HG03139 (cell line): ENCODE data around the gene EPS15.
A peak's percentile ranks its signal among the peaks of the same experiment; 100 is the strongest.

Experiments used
- ATAC-seq: cut with Tn5 transposase; IDR thresholded peaks from one replicate; pipeline ENCODE4 v1.9.1; 2021; ENCODE audit not compliant: unreplicated experiment

The EPS15 gene

GRCh38 chr1:51515982-51516648, 3.0 kb downstream of the EPS15 start:
- no peak for ATAC-seq

GRCh38 chr1:51515312-51515960, 3.6 kb downstream of the EPS15 start:
- ATAC-seq, result no peak

- ATAC-seq, result no peak
Measured at GRCh38 chr1:51514733-51515132, 4.3 kb downstream of the EPS15 start.

GRCh38 chr1:51512606-51513005, 6.5 kb downstream of the EPS15 start:
- no peak for ATAC-seq

- ATAC-seq, result no peak
Measured at GRCh38 chr1:51512120-51512519, 6.9 kb downstream of the EPS15 start.

- no peak for ATAC-seq
Measured at GRCh38 chr1:51509773-51510172, 9.3 kb downstream of the EPS15 start.

GRCh38 chr1:51506537-51506936, 12.5 kb downstream of the EPS15 start:
- ATAC-seq, result no peak

- ATAC-seq, result no peak
Measured at GRCh38 chr1:51504806-51505525, 14.1 kb downstream of the EPS15 start.

- peak; percentile 65 for ATAC-seq
Measured at GRCh38 chr1:51501218-51501630, 17.8 kb downstream of the EPS15 start.

- ATAC-seq, result no peak
Measured at GRCh38 chr1:51499694-51500093, 19.4 kb downstream of the EPS15 start.

GRCh38 chr1:51498924-51499323, 20.1 kb downstream of the EPS15 start:
- ATAC-seq, result no peak

- ATAC-seq, result no peak
Measured at GRCh38 chr1:51497340-51497739, 21.7 kb downstream of the EPS15 start.

- ATAC-seq, result no peak
Measured at GRCh38 chr1:51494138-51494830, 24.8 kb downstream of the EPS15 start.

GRCh38 chr1:51491166-51491981, 27.7 kb downstream of the EPS15 start:
- no peak for ATAC-seq

GRCh38 chr1:51489472-51489871, 29.6 kb downstream of the EPS15 start:
- no peak for ATAC-seq

- no peak for ATAC-seq
Measured at GRCh38 chr1:51488372-51489050, 30.6 kb downstream of the EPS15 start.

- ATAC-seq, result no peak
Measured at GRCh38 chr1:51487628-51488027, 31.4 kb downstream of the EPS15 start.

- ATAC-seq, result no peak
Measured at GRCh38 chr1:51484591-51484990, 34.5 kb downstream of the EPS15 start.

GRCh38 chr1:51482881-51483280, 36.2 kb downstream of the EPS15 start:
- ATAC-seq, result no peak
